Loucy (cell line): ENCODE results near the gene ACAP2.

Experiments used
- CTCF ChIP-seq: fragments of 200-600 bp; sonication (generic); conservative IDR thresholded peaks from 2 replicates; pipeline ENCODE4 v1.5.1; 2014; ENCODE audit warnings: mild to moderate bottlenecking, antibody characterized with exemption, low read length
- EZH2phosphoT487 ChIP-seq: fragments of 200-600 bp; IDR thresholded peaks from 2 replicates; pipeline ENCODE4 v1.6.1; 2018; ENCODE audit warnings: antibody characterized with exemption, mild to moderate bottlenecking, moderate library complexity, borderline replicate concordance

GRCh38 chr3:195466251-195466650, 23.4 kb upstream of the ACAP2 start:
- TF ChIP-seq CTCF (no peak), EZH2phosphoT487 (no peak)
